NCI-H748 (cell line): ENCODE data around the gene MTERF2.
"Not testable (repeated sequence)": the region's sequence is repeated elsewhere in the genome, so short reads cannot be mapped to it uniquely, and the experiment has no call there.

Experiments
- DNase-seq: peaks from one replicate; lab custom pipeline; 2025; ENCODE audit not compliant: unreplicated experiment; lab: John Stamatoyannopoulos, UW

The MTERF2 gene, protein sequence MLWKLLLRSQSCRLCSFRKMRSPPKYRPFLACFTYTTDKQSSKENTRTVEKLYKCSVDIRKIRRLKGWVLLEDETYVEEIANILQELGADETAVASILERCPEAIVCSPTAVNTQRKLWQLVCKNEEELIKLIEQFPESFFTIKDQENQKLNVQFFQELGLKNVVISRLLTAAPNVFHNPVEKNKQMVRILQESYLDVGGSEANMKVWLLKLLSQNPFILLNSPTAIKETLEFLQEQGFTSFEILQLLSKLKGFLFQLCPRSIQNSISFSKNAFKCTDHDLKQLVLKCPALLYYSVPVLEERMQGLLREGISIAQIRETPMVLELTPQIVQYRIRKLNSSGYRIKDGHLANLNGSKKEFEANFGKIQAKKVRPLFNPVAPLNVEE

DNA sequence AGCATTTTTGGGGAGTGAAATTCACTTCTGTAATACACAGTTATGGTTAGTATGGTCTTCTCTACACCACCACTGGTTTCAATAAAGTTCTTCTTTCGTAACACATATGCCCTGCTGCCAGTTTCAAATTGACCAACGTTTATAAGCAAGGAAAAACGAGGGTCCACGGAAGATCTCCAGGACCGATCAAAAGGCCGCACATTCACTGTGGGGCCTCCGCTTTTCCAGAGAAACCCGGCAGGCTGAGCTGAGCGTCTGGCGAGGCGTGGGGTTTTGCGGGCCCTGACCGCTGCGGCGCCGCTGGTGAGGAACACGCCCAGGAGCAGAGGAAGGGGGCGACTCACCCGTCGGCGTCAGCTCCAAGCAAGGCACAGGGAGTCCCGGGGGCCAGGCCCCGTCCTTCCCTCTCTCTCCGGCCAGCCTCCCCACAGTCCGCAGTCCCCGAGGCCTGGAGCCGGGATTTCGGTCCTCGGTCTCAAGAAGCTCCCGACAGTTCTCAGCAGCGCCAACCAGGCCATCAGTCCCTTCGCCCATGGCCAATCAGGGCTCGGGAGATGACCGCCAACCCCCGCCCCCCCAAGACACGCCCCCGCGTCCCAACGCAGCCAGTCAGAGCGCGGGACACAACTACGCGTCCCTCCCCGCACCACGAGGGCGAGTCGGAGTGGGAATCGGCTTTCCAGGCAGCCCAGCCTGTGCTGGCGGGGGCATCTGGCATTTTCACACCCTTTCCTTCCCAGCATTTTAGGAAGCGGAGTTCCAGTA is at the start of gene MTERF2:
Gene MTERF2, minus strand, starts transcription at position 522 of the 765 bp plus-strand sequence. CDS start 8,432 bp downstream, outside the sequence.
- peak; percentile 97 for DNase-seq

GRCh38 chr12:107035733-107036132 is 48.8 kb upstream of the MTERF2 start:
- DNase-seq, result no peak

- DNase-seq, result no peak
Observed at GRCh38 chr12:107033758-107034739, 47.1 kb upstream of the MTERF2 start.

- DNase-seq, result no peak
Observed at GRCh38 chr12:107032266-107032665, 45.3 kb upstream of the MTERF2 start.

DNA sequence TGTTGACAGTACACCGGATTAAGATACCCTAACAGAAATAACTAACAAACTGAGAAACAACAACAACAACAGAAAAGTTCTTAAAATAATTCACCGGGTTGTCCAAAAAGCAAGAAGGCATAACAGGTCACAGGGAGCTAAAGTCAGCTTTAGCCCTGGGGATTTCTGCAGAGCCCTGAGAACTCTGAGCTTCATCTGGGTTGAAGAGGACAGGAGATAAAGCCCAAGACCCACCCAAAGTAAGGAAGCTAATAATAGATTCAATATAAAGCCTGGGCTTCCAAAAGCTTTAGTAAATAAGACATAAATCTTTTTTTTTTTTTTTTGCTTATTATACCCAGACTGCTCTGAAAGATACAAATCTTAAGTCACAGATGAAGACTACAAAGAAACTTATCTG is 44.1 kb upstream of the MTERF2 start:
- DNase-seq, result no peak

- DNase-seq, result no peak
Observed at GRCh38 chr12:107029081-107029480, 42.1 kb upstream of the MTERF2 start.

DNA sequence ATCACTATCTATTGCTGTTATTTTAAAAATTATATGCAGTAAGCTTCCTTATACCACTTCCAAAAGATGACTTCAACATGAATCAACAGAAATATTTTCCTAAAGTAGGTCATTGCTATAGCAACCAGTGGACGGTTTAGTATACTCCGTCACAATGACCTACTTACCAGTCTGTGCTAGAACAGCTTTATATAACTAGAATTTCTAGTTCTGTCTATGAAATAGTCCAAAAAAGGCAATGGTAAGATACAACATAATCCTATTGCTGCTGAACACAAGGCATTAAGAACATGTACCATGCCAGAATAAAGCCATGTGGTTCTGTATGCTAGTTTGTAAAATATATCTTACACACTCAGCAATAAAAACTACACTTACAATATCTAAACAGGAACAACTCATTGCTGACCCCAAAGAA is 40.7 kb upstream of the MTERF2 start:
- peak; percentile 23 for DNase-seq

DNA sequence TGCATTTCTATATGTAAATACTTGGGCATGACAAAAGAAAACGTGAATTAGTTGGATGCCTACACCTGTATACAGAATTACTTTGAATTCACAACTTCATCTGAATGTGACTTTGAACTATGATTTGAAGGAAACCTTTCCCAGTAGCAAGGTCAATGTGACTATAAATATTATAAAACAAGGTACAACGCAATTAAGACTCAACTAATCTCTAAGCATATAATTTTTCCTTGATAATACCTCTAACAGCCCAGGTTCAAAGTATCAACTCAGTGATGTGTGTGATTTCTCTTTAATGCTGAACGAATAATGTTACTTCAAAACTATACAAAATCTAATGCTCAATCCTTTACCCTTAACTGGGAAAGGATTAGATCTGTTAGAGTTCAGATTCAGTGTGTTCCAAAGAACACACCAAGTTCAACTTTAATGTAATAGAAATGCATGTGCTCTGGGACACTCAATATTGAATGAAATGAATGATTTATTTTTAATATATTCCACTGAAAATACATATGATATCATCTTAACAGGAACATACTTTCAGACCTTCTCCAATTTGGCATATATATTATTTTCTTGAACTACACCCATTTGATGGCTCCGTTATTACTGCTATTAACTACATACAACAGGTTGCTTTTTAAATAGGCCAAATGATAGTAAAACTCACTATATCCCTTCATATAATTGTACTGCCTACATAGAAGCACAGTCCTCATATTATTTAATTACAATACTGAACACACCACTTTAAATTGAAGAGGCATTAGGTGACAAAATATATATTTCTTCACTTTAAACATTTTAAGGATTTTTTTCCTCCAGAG is 40.1 kb upstream of the MTERF2 start:
- DNase-seq, result no peak

DNA sequence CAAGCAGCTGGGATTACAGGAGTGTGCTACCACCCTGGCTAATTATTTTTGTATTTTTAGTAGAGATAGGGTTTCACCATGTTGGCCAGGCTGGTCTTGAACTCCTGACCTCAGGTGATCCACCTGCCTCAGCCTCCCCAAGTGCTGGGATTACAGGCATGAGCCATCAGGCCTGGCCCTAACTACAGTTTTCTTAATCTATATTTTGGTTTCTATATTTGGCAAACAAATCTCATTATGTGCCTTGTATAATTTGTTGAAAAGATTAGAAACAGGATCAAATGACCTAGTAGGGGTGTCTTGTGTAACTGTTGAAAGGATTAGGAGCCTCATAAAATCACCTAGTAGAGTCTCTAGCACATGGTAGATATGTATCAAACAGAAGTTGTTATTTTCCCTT is 39.4 kb upstream of the MTERF2 start:
- DNase-seq, result not testable (repeated sequence)

DNA sequence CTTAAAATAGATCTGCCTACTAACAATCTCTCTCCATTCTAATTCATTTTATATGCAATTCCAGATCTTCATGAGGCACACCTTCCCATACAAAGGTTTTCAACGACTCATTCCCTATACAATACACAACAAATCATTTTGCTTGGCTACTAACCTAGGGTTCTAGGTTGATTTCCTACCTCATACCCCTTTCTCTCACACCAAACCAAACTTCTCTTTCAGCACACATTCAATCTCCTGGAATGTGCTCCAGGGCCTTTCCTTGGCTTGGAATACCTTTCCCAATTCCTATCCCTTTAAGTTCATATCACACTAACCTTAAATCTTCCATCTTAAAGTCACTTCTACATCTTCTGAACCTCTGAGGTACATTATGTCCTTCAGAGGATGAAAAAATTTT is 38.7 kb upstream of the MTERF2 start:
- DNase-seq, result no peak

DNA sequence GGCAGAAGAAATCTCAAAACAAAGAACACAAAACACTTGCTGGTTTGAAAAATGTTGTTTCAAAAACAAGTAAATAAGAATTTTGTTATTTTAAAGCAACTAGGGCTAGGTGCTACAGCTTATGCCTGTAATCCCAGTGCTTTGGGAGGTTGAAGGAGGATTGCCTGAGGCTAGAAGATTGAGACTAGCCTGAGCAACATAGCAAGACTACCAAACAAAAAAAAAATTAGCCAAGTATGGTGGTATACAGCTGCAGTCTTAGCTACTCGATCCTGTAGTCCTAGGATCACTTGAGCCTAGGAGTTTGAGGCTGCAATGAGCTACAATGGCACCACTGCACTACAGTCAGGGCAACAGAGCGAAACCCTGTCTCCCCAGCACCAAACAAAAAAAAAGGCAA is 32.6 kb upstream of the MTERF2 start:
- DNase-seq, result no peak

DNA sequence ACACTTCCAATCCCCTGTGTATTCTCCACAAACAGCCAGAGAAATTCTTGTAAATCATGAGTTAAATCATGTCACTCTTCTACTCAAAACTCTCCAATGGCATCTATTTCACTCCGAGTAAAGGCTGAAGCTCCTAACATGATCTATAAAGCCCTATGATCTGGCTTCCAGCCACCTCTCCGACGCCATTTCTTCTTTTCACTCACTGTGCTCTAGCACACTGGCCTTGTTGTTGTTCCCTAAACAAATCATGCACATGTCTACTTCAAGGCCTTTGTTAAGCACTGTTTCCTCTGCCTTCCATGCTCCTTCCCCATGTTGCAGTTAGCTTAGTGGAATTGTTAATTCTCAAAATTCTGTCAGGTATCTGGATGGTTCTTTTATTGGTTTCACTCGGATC is 30.1 kb upstream of the MTERF2 start:
- no peak for DNase-seq

DNA sequence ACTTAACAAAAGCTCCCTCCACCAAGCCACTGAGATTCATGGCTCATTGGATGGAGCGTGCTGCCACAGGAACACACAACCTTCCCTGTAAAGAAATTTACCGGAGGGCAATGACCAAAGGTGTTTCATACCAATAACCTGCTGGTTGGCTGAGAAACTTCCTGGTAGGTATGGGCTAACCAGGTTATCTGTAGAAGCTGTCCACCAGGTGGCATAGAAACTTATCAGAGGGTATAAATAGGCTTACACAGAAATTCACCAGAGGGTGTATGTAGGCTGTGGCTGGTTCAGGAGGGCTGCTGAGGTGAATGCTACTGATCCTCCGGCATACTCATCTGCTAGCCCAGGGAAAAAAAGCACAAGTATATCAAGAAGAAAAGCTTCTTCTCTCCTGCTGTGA is 27.1 kb upstream of the MTERF2 start:
- DNase-seq, result peak; percentile 53

DNA sequence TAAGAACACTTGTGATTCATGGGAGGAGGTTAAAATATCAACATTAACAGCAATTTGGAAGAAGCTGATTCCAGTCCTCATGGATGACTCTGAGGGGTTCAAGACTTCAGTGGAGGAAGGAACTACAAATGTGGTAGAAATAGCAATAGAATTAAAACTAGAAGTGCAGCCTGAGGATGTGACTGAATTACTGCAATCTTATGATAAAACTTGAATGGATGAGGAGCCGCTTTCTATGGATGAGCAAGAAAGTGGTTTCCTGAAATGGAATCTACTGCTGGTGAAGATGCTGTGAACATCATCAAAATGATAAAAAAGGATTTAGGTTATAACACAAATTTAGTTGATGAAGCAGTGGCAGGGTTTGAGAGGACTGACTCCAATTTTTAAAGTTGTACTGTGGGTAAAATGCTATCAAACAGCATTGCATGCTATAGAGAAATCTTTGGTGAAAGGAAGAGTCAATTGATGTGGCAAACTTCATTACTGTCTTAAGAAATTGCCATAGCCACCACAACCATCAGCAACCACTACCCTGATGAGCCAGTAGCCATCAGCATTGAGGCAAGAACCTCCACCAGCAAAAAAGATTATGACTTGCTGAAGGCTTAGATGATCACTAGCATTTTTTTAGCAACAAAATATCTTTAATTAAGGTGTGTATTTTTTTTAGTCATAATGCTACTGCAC is 25.9 kb upstream of the MTERF2 start:
- no peak for DNase-seq

- no peak for DNase-seq
Observed at GRCh38 chr12:107011519-107011918, 24.6 kb upstream of the MTERF2 start.

GRCh38 chr12:107007411-107007810 is 20.5 kb upstream of the MTERF2 start:
- no peak for DNase-seq

DNA sequence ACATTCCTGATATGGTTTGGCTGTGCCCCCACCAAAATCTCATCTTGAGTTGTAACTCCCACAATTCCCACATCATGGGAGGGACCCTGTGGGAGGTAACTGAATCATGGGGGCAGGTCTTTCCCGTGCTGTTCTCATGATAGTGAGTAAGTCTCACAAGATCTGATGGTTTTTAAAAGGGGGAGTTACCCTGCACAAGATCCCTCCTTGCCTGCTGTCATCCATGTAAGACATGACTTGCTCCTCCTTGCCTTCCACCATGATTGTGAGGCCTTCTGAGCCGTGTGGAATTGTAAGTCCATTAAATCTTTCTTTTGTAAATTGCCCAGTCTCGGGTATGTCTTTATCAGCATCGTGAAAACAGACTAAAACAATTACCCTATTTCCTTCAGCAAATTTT is 15.7 kb upstream of the MTERF2 start:
- not testable (repeated sequence) for DNase-seq

GRCh38 chr12:106999446-106999845 is 12.5 kb upstream of the MTERF2 start:
- no peak for DNase-seq

GRCh38 chr12:106997916-106998315 is 11.0 kb upstream of the MTERF2 start:
- no peak for DNase-seq

DNA sequence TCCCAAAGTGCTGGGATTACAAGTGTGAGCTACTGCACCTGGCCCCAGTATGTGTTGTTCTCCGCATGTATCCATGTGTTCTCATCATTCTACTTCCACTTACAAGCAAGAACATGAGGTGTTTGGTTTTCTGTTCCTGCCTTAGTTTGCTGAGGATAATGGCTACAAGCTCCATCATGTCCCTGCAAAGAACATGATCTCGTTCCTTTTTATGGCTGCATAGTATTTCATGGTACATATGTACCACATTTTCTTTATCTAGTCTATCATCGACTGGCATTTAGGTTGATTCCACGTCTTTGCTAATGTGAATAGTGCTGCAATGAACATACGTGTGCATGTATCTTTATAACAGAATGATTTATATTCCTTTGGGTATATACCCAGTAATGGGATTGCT is 9.2 kb upstream of the MTERF2 start:
- DNase-seq, result not testable (repeated sequence)
